GM18873 (cell line): Measurements from ENCODE around the gene KDM1B.
"Not testable (repeated sequence)": the region's sequence is repeated elsewhere in the genome, so short reads cannot be mapped to it uniquely, and the experiment has no call there.

Experiments used
- ATAC-seq: cut with Tn5 transposase; IDR thresholded peaks from one replicate; pipeline ENCODE4 v1.9.1; 2021; ENCODE audit warnings: mild to moderate bottlenecking, moderate library complexity, moderate number of reproducible peaks; ENCODE audit not compliant: unreplicated experiment, low FRiP score

The KDM1B gene

GRCh38 chr6:18226451-18227105 is 71.4 kb downstream of the KDM1B start:
- ATAC-seq, result not testable (repeated sequence)

GRCh38 chr6:18227166-18227565 is 71.9 kb downstream of the KDM1B start:
- ATAC-seq, result not testable (repeated sequence)

GRCh38 chr6:18228590-18228989 is 73.4 kb downstream of the KDM1B start:
- ATAC-seq, result not testable (repeated sequence)

GRCh38 chr6:18231856-18232255 is 76.6 kb downstream of the KDM1B start:
- not testable (repeated sequence) for ATAC-seq

- ATAC-seq, result not testable (repeated sequence)
Measured at GRCh38 chr6:18233770-18234169, 78.5 kb downstream of the KDM1B start.

- ATAC-seq, result no peak
Measured at GRCh38 chr6:18234564-18234963, 79.3 kb downstream of the KDM1B start.

GRCh38 chr6:18235524-18235923 is 80.3 kb downstream of the KDM1B start:
- no peak for ATAC-seq

GRCh38 chr6:18237167-18237566 is 81.9 kb downstream of the KDM1B start:
- no peak for ATAC-seq

GRCh38 chr6:18240230-18240629 is 85.0 kb downstream of the KDM1B start:
- no peak for ATAC-seq

GRCh38 chr6:18241208-18242038 is 86.2 kb downstream of the KDM1B start:
- no peak for ATAC-seq

- ATAC-seq, result no peak
Measured at GRCh38 chr6:18242062-18242851, 87.0 kb downstream of the KDM1B start.

GRCh38 chr6:18243302-18243893 is 88.2 kb downstream of the KDM1B start:
- ATAC-seq, result no peak

- ATAC-seq, result no peak
Measured at GRCh38 chr6:18244251-18244650, 89.0 kb downstream of the KDM1B start.

GRCh38 chr6:18245079-18245478 is 89.9 kb downstream of the KDM1B start:
- ATAC-seq, result no peak

- no peak for ATAC-seq
Measured at GRCh38 chr6:18245642-18246041, 90.4 kb downstream of the KDM1B start.

- ATAC-seq, result no peak
Measured at GRCh38 chr6:18246205-18246604, 91.0 kb downstream of the KDM1B start.

- ATAC-seq, result no peak
Measured at GRCh38 chr6:18247002-18247401, 91.8 kb downstream of the KDM1B start.

- no peak for ATAC-seq
Measured at GRCh38 chr6:18248698-18249097, 93.5 kb downstream of the KDM1B start.

GRCh38 chr6:18249271-18249670 is 94.0 kb downstream of the KDM1B start:
- ATAC-seq, result no peak

- no peak for ATAC-seq
Measured at GRCh38 chr6:18253635-18254034, 98.4 kb downstream of the KDM1B start.

- ATAC-seq, result no peak
Measured at GRCh38 chr6:18254793-18255192, 99.6 kb downstream of the KDM1B start.
